Retinal pigment epithelial cell (primary cell): ENCODE measurements around the gene MEX3C.

ENCODE experiments used
- DNase-seq: peaks from one replicate; pipeline ENCODE4 v3.0.0-alpha.2; 2010; ENCODE audit warnings: low read depth
- H3K4me3 ChIP-seq: 2 replicates; pipeline ENCODE4 v1.5.1; 2011; ENCODE audit warnings: mild to moderate bottlenecking, low read length, control low read depth, moderate library complexity
- TF ChIP-seq, protein P1 (sequence below): conservative IDR thresholded peaks from 2 replicates; pipeline ENCODE4 v1.5.1; 2011; ENCODE audit warnings: low read depth, low read length, control low read depth, inconsistent platforms

The MEX3C gene

DNA sequence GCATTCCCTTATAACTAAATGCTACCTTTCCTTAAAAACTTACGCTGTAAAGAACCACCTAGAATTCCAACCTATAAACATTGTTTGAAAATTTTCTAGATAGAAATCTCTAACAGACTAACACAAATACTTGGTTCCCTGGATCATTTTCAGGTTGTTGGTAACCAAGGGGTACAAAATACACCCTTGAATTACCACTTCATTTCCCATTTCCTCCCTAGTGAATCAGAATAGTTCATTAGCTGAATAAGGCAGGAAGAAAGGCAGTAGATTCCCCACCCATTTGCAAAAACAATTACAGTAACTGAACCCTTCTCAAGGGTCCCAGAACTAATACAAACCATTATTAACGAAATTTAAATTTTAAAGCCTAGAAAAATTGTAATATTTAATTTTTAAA, 5.5 kb downstream of the MEX3C start:
- TF ChIP-seq, protein P1, sequence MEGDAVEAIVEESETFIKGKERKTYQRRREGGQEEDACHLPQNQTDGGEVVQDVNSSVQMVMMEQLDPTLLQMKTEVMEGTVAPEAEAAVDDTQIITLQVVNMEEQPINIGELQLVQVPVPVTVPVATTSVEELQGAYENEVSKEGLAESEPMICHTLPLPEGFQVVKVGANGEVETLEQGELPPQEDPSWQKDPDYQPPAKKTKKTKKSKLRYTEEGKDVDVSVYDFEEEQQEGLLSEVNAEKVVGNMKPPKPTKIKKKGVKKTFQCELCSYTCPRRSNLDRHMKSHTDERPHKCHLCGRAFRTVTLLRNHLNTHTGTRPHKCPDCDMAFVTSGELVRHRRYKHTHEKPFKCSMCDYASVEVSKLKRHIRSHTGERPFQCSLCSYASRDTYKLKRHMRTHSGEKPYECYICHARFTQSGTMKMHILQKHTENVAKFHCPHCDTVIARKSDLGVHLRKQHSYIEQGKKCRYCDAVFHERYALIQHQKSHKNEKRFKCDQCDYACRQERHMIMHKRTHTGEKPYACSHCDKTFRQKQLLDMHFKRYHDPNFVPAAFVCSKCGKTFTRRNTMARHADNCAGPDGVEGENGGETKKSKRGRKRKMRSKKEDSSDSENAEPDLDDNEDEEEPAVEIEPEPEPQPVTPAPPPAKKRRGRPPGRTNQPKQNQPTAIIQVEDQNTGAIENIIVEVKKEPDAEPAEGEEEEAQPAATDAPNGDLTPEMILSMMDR: no peak
- no peak for DNase-seq
- no peak overlapping the region for H3K4me3 ChIP-seq

DNA sequence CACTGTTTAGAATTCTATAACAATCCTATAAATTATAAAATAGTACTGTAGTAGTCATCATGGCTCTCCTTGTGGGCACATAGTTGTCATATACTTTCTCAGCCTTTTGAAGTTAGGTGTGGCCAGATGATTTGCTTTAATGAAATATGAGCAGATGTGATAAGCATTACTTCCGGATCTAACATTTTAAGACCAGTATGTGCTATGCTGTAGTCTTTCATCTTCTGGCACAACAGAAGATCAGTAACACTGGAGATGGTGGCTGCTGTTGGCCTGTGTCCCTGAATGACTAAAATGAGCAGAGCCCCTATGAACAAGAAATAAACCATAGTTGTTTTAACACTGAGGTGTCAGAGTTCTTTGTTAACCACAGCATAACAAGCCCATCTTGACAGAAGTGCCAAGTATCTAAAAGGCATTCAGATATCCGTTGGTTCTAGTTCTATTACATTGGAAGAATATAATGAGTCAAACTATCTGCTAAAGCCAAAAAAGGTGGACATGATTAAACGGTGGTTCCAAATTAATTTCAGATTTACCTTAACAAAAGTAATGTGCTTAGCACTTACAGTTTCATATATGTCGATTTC, 6.3 kb downstream of the MEX3C start:
- DNase-seq: no peak
- no peak overlapping the region for H3K4me3 ChIP-seq
- TF ChIP-seq, protein P1: no peak

DNA sequence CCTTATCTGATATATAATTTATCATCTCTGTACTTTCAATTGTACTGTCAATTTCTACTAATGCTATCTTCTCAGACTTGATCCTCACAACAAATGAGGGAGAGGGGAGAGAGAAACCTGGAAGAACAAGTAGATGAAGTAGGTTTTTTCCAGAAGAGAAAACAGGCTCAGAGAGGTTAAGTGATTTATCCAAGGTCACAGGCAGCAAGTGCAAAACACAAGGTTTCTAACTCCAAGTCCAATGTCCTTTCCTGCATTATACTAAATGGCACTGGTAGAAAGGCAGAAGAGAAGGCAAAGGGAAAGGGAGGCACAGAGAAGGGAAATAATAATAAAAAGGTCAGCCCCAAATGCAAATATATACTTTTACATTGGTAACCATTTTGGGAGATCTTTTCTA, 7.5 kb downstream of the MEX3C start:
- no peak overlapping the region for H3K4me3 ChIP-seq
- TF ChIP-seq, protein P1: no peak
- no peak for DNase-seq

DNA sequence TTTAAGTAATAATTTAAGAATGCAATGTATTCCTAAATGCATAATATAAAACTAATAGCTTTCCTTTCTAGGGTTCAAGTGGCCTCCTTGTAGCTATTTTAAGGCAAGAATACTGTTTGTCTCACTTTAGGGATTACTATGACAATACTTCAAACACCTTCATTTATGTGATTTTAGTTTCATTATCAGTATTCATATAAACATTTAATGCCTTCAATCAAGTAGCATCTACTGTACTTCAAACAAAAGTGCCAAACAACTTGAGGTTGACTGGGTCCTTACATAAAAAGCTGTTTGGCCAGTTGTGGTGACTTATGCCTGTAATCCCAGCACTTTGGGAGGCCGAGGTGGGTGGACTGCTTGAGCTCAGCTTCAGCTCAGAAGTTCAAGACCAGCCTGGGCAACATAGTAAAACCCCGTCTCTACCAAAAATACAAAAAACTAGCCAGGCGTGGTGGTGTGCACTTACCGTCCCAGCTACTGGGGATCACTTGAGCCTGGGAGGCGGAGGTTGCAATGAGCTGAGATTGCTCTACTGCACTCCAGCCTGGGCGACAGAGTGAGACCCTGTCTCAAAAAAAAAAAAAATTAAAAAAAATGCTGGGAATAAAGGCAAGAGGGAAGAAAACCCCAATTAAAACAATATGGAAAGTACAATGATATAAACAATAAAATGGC, 9.3 kb downstream of the MEX3C start:
- DNase-seq: no peak
- TF ChIP-seq, protein P1: no peak
- H3K4me3 ChIP-seq: no peak overlapping the region

DNA sequence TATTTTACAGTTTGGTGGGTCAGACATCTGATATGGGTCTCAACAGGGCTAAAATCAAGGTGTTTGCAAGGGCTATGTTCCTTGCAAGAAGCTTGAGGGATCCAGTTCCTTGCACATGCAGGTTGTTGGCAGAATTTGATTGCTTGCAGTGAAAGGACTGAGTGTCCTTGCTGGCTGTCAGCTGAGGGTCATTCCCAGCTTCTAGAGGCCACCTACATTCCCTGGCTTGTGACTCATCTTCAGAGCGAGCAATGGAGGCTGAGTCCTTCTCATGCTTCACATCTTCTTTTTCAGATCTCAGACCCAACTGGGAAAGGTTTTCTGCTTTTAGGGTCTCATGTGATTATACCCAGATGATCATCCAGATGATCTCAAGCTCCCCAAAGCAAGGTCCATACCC, 12.4 kb downstream of the MEX3C start:
- DNase-seq: no peak
- TF ChIP-seq, protein P1: no peak
- H3K4me3 ChIP-seq: no peak overlapping the region

DNA sequence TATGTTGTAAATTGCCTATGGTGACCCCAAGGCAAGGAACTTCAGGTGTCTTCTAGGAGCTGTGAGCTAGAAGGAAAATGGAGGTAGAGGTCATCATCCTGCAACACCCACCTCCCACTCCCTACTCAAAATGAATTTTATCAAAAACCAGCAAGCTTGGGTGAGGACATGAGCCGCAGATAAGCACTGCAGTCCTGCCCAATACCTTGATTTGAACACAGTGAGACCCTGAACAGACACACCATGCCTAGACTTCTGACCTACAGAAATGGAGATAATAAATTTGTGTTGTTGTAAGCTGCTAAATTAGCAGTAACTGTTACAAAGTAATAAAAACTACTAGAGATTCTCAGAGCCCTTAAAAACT, 13.4 kb downstream of the MEX3C start:
- TF ChIP-seq, protein P1: no peak
- DNase-seq: no peak
- no peak overlapping the region for H3K4me3 ChIP-seq

DNA sequence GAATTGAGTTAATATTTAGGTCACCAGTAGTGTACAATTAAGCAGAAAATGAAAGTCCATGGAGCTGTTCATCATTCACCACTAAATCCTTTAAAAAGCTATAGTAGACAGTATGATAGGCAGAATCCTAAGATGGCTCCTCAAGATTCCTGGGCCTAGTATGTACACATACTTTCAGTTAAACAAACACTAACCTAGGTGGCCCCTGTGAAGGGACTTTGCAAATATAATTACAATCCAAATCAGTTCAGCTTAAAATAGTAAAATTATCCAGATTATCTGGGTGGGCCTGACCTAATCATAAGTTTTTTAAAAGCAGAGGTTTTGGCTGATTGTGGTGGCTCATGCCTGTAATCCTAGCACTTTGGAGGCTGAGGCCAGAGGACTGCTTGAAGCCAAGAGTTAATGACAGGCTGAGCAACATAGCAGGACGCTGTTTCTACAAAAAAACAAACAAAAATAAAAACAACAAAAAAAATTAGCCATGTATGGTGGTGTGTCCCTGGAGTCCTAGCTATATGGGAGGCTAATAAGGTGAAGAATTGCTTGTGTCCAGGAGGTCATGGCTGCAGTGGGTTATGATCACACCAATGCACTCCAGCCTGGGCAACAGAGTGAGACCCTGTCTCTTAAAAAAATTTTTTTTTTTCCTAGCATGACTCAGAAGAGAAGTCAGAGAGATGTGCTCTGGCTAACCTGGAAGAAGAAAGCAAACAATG, 13.9 kb downstream of the MEX3C start:
- no peak overlapping the region for H3K4me3 ChIP-seq
- DNase-seq: no peak
- TF ChIP-seq, protein P1: no peak
